T-cell (primary cell): ENCODE results near the gene GADD45G. TPM values are rescaled to one million over a fixed set of nuclear protein-coding genes. Genes with fewer than 3 reads are reported as not detected.

Experiments
- ATAC-seq, 4 experiments: fragments of 200-7000 bp in 3 of 4; fragments of 150-1000 bp in 1 of 4; cut with Tn5 transposase; replicated peaks in 1 of 4; 1 replicate in 3 of 4; 2 replicates in 1 of 4; pipeline ENCODE4 v1.10.0; 2021; ENCODE audit warnings: moderate library complexity in 3 of 4, mild to moderate bottlenecking in 2 of 4, moderate number of reproducible peaks in 1 of 4
- CTCF ChIA-PET, 2 donors: fragments of 300-600 bp; sonication (Branson Sonifier 250); formaldehyde crosslinking; loops; one replicate each; lab custom pipeline; 2022; ENCODE audit warnings: antibody characterized with exemption in 2 of 2; lab: Charles Lee
- POLR2A ChIA-PET, 2 donors: fragments of 300-600 bp; sonication (Branson Sonifier 250); formaldehyde crosslinking; loops; one replicate each; lab custom pipeline; 2022; ENCODE audit warnings: antibody characterized with exemption in 2 of 2; lab: Charles Lee
- DNase-seq, 35 experiments: peaks; one replicate each; pipeline versions ENCODE4 v3.0.0 to v3.0.0-alpha.2; 2013 to 2023
- H3K27ac ChIP-seq: one replicate; pipeline ENCODE4 v1.5.1; 2013; ENCODE audit warnings: low read length
- H3K27me3 ChIP-seq, 2 experiments: replicated peaks in 1 of 2; 1 replicate in 1 of 2; 2 replicates in 1 of 2; pipeline versions ENCODE4 v1.6.1 to v1.7.0; 2013; ENCODE audit warnings: low read length in 1 of 2, mixed read lengths in 1 of 2; ENCODE audit not compliant: control insufficient read depth in 2 of 2, insufficient read depth in 2 of 2; ENCODE audit errors: extremely low read depth in 1 of 2
- H3K36me3 ChIP-seq, 2 donors: 1 replicate in 1 of 2; 2 replicates in 1 of 2; pipeline versions ENCODE4 v1.6.1 to v1.7.0; 2013; ENCODE audit warnings: low read length in 1 of 2; ENCODE audit not compliant: control insufficient read depth in 2 of 2, insufficient read depth in 1 of 2; ENCODE audit errors: extremely low read depth in 1 of 2
- H3K4me1 ChIP-seq, 2 experiments: 1 replicate in 1 of 2; 2 replicates in 1 of 2; pipeline versions ENCODE4 v1.6.1 to v1.7.0; 2013; ENCODE audit warnings: low read length in 2 of 2, mixed read lengths in 1 of 2; ENCODE audit not compliant: insufficient read depth in 2 of 2, control insufficient read depth in 1 of 2; ENCODE audit errors: extremely low read depth in 1 of 2
- H3K4me3 ChIP-seq, 2 donors: 1 replicate in 1 of 2; 2 replicates in 1 of 2; pipeline versions ENCODE4 v1.5.1 to v1.7.0; 2013; ENCODE audit warnings: mild to moderate bottlenecking in 2 of 2, low read length in 1 of 2, moderate library complexity in 1 of 2; ENCODE audit not compliant: control insufficient read depth in 1 of 2; ENCODE audit errors: extremely low read depth in 1 of 2
- H3K9me3 ChIP-seq: 2 replicates; pipeline ENCODE4 v1.7.0; 2013
- H3K27ac Mint-ChIP-seq, 2 donors: one replicate each; pipeline ENCODE4 v1.8.0; 2020 to 2021; ENCODE audit warnings: mild to moderate bottlenecking in 2 of 2, mixed read lengths in 2 of 2
- H3K27me3 Mint-ChIP-seq, 2 donors: one replicate each; pipeline ENCODE4 v1.8.0; 2021 to 2022; ENCODE audit warnings: mixed read lengths in 2 of 2
- H3K36me3 Mint-ChIP-seq: one replicate; pipeline ENCODE4 v1.8.0; 2021; ENCODE audit warnings: mixed read lengths
- H3K4me1 Mint-ChIP-seq, 3 donors: one replicate each; pipeline ENCODE4 v1.8.0; 2020 to 2022; ENCODE audit warnings: mixed read lengths in 3 of 3, mild to moderate bottlenecking in 1 of 3
- H3K4me3 Mint-ChIP-seq, 3 donors: one replicate each; pipeline ENCODE4 v1.8.0; 2020 to 2022; ENCODE audit warnings: mild to moderate bottlenecking in 3 of 3, mixed read lengths in 3 of 3, moderate library complexity in 3 of 3
- H3K9me3 Mint-ChIP-seq, 3 donors: one replicate each; pipeline ENCODE4 v1.8.0; 2020 to 2022; ENCODE audit warnings: mixed read lengths in 3 of 3
- WGBS: methylation state at CpG from one replicate; pipeline ENCODE4 v1.1.5; 2013; ENCODE audit warnings: missing lambda C conversion rate; ENCODE audit not compliant: insufficient coverage; 5-methylcytosine and 5-hydroxymethylcytosine counted together
- total RNA-seq, 35 experiments: library from RNA in 6 of 35; stranded (reverse) in 6 of 35; fragments of 120-200 nt in 1 of 35; gene quantifications; one replicate each; pipeline versions ENCODE4 v1.2.1 to v1.2.4 and lab custom pipeline; 2013 to 2026

GADD45G gene
- total RNA-seq, 5 donors from 2014 or later (not counting 1 experiment from before 2014, with no cell fraction given): 6.0 to 8.8 (median 6.8) TPM

DNA sequence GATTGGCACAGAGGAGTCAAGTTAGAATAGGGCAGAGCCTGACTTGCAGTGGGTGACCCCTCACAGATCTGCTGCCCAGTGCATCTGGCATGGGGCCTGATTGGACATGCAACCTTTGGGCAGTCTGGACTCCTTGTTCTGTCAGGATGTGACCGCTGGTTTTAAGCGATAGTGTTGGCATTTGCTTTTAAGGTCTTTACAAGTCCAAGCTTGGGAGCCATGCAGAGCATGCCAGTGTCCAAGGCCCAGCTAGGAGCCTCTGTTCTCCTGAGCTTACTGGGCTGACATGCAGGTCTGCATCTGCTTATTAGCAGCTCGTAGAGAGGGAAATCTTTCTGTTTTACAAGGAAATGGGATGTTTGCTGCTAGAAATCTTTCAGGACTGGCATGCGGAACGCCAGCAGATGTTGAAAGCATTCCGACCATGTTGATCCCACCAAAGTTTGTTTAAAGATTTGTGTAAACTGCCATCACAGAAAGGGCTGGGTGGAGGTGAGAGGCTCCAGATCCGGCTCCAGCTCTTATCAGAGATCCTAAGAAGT lies 27.5 kb downstream of the GADD45G start:
- no peaks in the 10 kb centered on the region for H3K4me1 ChIP-seq
- 68% methylated on average over 5 of the region's 7 CpGs for WGBS
- ChIA-PET POLR2A (no interaction called here), CTCF (interaction anchor here in 1 of 2 donors (0.6 kb wide), 1 partner anchor 44 kb away, joined by 3 read pairs; no protein-coding TSS in a partner anchor)
- Mint-ChIP-seq H3K27ac (no peak overlapping the region), H3K9me3 (no peaks in the 10 kb centered on the region), H3K27me3 (no peaks in the 10 kb centered on the region), H3K4me1 (no peaks in the 10 kb centered on the region), H3K4me3 (no peak overlapping the region), H3K36me3 (no peaks in the 10 kb centered on the region)
- no peaks in the 10 kb centered on the region for H3K36me3 ChIP-seq
- DNase-seq: no peak
- no peak overlapping the region for H3K27ac ChIP-seq
- no peaks in the 10 kb centered on the region for H3K9me3 ChIP-seq
- no peak overlapping the region for H3K4me3 ChIP-seq
- peaks cover 0 to 19% of the 10 kb centered on the region in 2 experiments for H3K27me3 ChIP-seq
- no peak for ATAC-seq

DNA sequence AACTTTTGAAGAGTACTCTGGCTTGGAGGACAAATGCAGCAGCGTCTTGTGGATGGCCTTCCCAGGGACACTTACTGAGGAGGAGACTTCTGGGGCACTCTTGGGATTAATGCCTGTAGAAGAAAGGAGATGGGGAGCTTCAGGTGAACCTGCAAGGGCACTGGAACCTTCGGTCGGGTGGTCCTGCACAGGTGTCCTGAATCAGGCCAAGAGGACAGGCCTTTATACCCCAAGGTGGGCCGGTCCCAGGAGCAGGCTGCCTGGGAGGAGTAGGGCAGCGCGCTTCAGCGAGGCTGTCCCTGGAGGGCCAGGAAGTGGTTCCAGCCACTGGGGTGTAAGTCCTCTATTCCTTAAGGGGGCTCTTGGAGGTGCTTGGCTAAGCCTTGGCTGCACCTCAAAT lies 27.9 kb downstream of the GADD45G start:
- Histone ChIP-seq H3K36me3 (no peaks in the 10 kb centered on the region), H3K4me3 (no peak overlapping the region), H3K27me3 (peaks cover 0 to 16% of the 10 kb centered on the region in 2 experiments), H3K4me1 (no peaks in the 10 kb centered on the region), H3K9me3 (no peaks in the 10 kb centered on the region), H3K27ac (no peak overlapping the region)
- CTCF ChIA-PET: no interaction called here
- WGBS: 91% methylated on average over 4 of the region's 7 CpGs
- Mint-ChIP-seq H3K4me3 (no peak overlapping the region), H3K27ac (no peak overlapping the region), H3K9me3 (no peaks in the 10 kb centered on the region), H3K27me3 (no peaks in the 10 kb centered on the region), H3K4me1 (no peaks in the 10 kb centered on the region), H3K36me3 (no peaks in the 10 kb centered on the region)
- ATAC-seq (no peak), DNase-seq (no peak)
- POLR2A ChIA-PET: interaction anchor here in 1 of 2 donors (0.6 kb wide), 1 partner anchor 105 kb away, joined by 3 read pairs; no protein-coding TSS in a partner anchor

DNA sequence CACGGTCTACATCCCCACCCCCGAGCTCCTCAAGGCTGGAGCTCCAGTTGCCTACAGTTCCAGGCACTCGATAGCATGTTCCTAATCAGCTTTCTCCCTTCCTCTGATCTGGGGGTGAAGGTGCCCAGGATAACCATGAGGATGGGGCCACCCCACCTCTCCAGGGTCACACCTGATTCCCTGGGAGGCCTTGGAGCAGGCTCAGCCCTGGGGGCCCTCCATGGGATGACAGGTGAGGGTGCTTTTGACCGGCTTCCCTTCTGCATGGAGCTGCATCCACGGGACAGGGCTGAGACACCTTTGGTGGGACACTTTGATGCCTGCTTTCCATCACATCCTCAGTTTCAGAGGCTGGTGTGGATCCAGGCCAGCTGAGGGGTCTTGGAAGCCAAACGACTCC lies 28.6 kb downstream of the GADD45G start:
- no peaks in the 10 kb centered on the region for H3K27me3 Mint-ChIP-seq
- 68% methylated on average over 3 of the region's 6 CpGs for WGBS
- Histone ChIP-seq H3K27me3 (peaks cover 0 to 12% of the 10 kb centered on the region in 2 experiments), H3K4me1 (no peaks in the 10 kb centered on the region), H3K36me3 (no peaks in the 10 kb centered on the region), H3K4me3 (no peak overlapping the region), H3K27ac (no peak overlapping the region), H3K9me3 (no peaks in the 10 kb centered on the region)
- H3K27ac Mint-ChIP-seq: no peak overlapping the region
- H3K9me3 Mint-ChIP-seq: no peaks in the 10 kb centered on the region
- no peaks in the 10 kb centered on the region for H3K4me1 Mint-ChIP-seq
- ATAC-seq (no peak), DNase-seq (no peak)
- CTCF ChIA-PET: no interaction called here
- no peak overlapping the region for H3K4me3 Mint-ChIP-seq
- H3K36me3 Mint-ChIP-seq: no peaks in the 10 kb centered on the region
- POLR2A ChIA-PET: interaction anchor here in 1 of 2 donors (0.6 kb wide), 1 partner anchor 104 kb away, joined by 3 read pairs; no protein-coding TSS in a partner anchor

- Histone ChIP-seq H3K27me3 (peaks cover 0 to 12% of the 10 kb centered on the region in 2 experiments), H3K4me1 (no peaks in the 10 kb centered on the region), H3K36me3 (no peaks in the 10 kb centered on the region), H3K4me3 (no peak overlapping the region), H3K27ac (no peak overlapping the region), H3K9me3 (no peaks in the 10 kb centered on the region)
- H3K4me3 Mint-ChIP-seq: no peak overlapping the region
- no peaks in the 10 kb centered on the region for H3K9me3 Mint-ChIP-seq
- DNase-seq: no peak
- H3K4me1 Mint-ChIP-seq: no peaks in the 10 kb centered on the region
- ChIA-PET POLR2A (no interaction called here), CTCF (no interaction called here)
- ATAC-seq: no peak
- WGBS: 88% methylated on average over 9 of the region's 9 CpGs
- H3K36me3 Mint-ChIP-seq: no peaks in the 10 kb centered on the region
- H3K27ac Mint-ChIP-seq: no peak overlapping the region
- H3K27me3 Mint-ChIP-seq: no peaks in the 10 kb centered on the region
These were observed 29.1 kb downstream of the GADD45G start for GRCh38 chr9:89633920-89634319.

DNA sequence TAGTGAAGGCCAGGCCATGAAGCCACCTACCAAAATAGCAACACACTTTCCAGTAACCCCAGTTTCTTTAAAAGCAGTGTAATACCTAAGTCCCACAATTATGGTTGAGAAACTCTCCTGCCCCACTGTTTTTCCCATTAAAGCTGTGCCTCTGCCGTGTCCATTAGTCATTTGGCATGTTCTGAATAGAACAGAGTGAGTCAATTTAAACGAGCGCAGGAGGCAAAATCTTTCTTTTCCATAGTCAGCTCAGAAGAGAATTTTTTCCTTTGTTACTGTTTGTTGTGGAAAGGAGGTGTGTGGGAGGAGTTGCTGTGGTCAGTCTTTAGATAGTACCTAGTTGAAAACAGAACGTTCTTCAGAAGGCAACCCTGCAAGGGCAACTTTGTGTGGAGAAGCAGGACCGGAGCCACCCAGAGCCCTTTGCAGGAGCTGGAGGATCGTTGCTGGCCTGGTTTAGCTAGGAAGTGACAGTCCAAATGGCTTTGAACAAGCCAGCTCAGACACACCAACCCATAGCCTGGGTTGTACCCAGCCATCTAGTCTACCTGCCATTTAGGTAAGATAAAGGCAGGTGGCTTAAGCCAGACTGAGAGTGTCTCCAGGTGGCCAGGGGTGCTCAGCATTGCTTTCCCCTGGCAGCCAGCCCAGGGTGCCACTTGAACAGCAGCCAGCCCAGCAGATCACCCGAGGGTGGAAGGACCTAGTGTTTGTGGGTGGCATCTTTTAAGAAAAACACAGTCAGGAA lies 30.4 kb downstream of the GADD45G start:
- Histone ChIP-seq H3K9me3 (no peaks in the 10 kb centered on the region), H3K36me3 (no peaks in the 10 kb centered on the region), H3K27ac (no peak overlapping the region), H3K4me1 (no peaks in the 10 kb centered on the region), H3K27me3 (peaks cover 0 to 12% of the 10 kb centered on the region in 2 experiments), H3K4me3 (no peak overlapping the region)
- Mint-ChIP-seq H3K4me1 (no peaks in the 10 kb centered on the region), H3K9me3 (no peaks in the 10 kb centered on the region), H3K4me3 (no peak overlapping the region), H3K36me3 (no peaks in the 10 kb centered on the region), H3K27ac (no peak overlapping the region), H3K27me3 (no peaks in the 10 kb centered on the region)
- 56% methylated on average over 2 of the region's 7 CpGs for WGBS
- ATAC-seq: no peak
- ChIA-PET POLR2A (interaction anchor here in 1 of 2 donors (0.6 kb wide), 1 partner anchor 297 kb away, joined by 3 read pairs; no protein-coding TSS in a partner anchor), CTCF (no interaction called here)
- DNase-seq: no peak

DNA sequence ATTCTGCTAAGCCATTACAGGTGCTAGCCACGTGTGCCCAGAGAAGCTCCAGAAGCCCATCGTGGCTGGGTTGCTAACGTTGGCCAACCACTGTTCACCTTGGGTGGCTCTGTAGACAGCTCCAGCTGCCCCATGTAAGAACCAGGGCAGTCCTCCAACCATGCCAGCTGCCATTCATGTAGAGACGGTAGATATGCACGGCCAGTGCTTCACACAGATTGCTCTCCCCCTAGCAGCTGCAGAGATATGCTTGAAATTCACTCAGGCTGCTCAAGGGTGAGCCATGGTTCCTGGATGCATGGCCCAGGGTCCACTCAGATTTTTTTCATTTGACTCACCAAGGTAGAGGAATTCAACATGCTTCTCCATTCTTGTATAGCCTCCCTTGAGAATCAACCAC lies 31.0 kb downstream of the GADD45G start:
- H3K27me3 Mint-ChIP-seq: no peaks in the 10 kb centered on the region
- no peak overlapping the region for H3K4me3 Mint-ChIP-seq
- H3K27me3 ChIP-seq: peaks cover 0 to 12% of the 10 kb centered on the region in 2 experiments
- CTCF ChIA-PET: no interaction called here
- ATAC-seq (no peak), DNase-seq (no peak)
- H3K9me3 ChIP-seq: no peaks in the 10 kb centered on the region
- 82% methylated on average over 5 of the region's 5 CpGs for WGBS
- H3K36me3 Mint-ChIP-seq: no peaks in the 10 kb centered on the region
- no peak overlapping the region for H3K4me3 ChIP-seq
- no peaks in the 10 kb centered on the region for H3K9me3 Mint-ChIP-seq
- no peak overlapping the region for H3K27ac ChIP-seq
- no peaks in the 10 kb centered on the region for H3K4me1 ChIP-seq
- no peaks in the 10 kb centered on the region for H3K36me3 ChIP-seq
- H3K4me1 Mint-ChIP-seq: no peaks in the 10 kb centered on the region
- POLR2A ChIA-PET: no interaction called here
- no peak overlapping the region for H3K27ac Mint-ChIP-seq
